K562 (cell line): ENCODE results near the gene HPD. TPM values are rescaled to one million over a fixed set of nuclear protein-coding genes. Genes with fewer than 3 reads are reported as not detected.

Experiments used
- CEBPG ChIP-seq, 3 experiments: fragments of 200-800 bp in 1 of 3; sonication (Bioruptor generic) in 1 of 3; sonication (generic) in 1 of 3; formaldehyde crosslinking in 1 of 3; IDR thresholded peaks in 2 of 3; conservative IDR thresholded peaks in 1 of 3; 2 replicates each; pipeline versions ENCODE4 v1.6.1 to v1.8.0; 2016 to 2022; ENCODE audit warnings: missing compliant biosample characterization in 2 of 3, missing genetic modification characterization in 2 of 3, mild to moderate bottlenecking in 1 of 3, missing genetic modification reagents in 1 of 3
- CHD2 ChIP-seq: IDR thresholded peaks from 2 replicates; pipeline ENCODE4 v1.6.1; 2011; ENCODE audit warnings: low read depth, low read length
- CREB1 ChIP-seq, 2 experiments: sonication (generic) in 1 of 2; formaldehyde crosslinking in 1 of 2; IDR thresholded peaks; 2 replicates each; pipeline versions ENCODE4 v1.6.1 to v1.8.0; 2012 to 2022; ENCODE audit warnings: inconsistent platforms in 1 of 2, mild to moderate bottlenecking in 1 of 2, missing genetic modification reagents in 1 of 2, moderate library complexity in 1 of 2
- DIDO1 ChIP-seq: fragments of 450-650 bp; IDR thresholded peaks from 2 replicates; pipeline ENCODE4 v1.6.1; 2016; ENCODE audit warnings: low read depth, missing biosample characterization, missing genetic modification characterization
- HNRNPL ChIP-seq: fragments of 200-400 bp; formaldehyde crosslinking; IDR thresholded peaks from 2 replicates; pipeline ENCODE4 v1.6.1; 2017; ENCODE audit warnings: low read depth, mild to moderate bottlenecking, low read length
- JUN ChIP-seq, 2 experiments: sonication (generic) in 1 of 2; formaldehyde crosslinking in 1 of 2; IDR thresholded peaks; 2 replicates each; pipeline versions ENCODE4 v1.6.1 to v1.8.0; 2012 to 2022; ENCODE audit warnings: borderline replicate concordance in 2 of 2, mild to moderate bottlenecking in 2 of 2, improper control_type of control experiment in 1 of 2, low read depth in 1 of 2, low read length in 1 of 2, missing genetic modification reagents in 1 of 2
- KAT8 ChIP-seq: fragments of 450-650 bp; IDR thresholded peaks from 2 replicates; pipeline ENCODE4 v1.6.1; 2016; ENCODE audit warnings: low read depth, mild to moderate bottlenecking
- KLF1 ChIP-seq: fragments of 450-650 bp; IDR thresholded peaks from 2 replicates; pipeline ENCODE4 v1.6.1; 2016; ENCODE audit warnings: missing genetic modification characterization, missing compliant biosample characterization
- NFATC3 ChIP-seq: fragments of 450-650 bp; IDR thresholded peaks from 2 replicates; pipeline ENCODE4 v1.6.1; 2017; ENCODE audit warnings: mild to moderate bottlenecking
- PML ChIP-seq: IDR thresholded peaks from 2 replicates; pipeline ENCODE4 v1.6.1; 2012; ENCODE audit warnings: low read length, inconsistent platforms
- RBM39 ChIP-seq: fragments of 200-400 bp; formaldehyde crosslinking; optimal IDR thresholded peaks from 2 replicates; pipeline ENCODE3; 2018; ENCODE audit warnings: low read depth, low read length
- RNF2 ChIP-seq: sonication (generic); IDR thresholded peaks from 2 replicates; pipeline ENCODE4 v1.6.1; 2016
- SAP30 ChIP-seq: fragments of 200-600 bp; sonication (generic); IDR thresholded peaks from 2 replicates; pipeline ENCODE4 v1.6.1; 2012; ENCODE audit warnings: borderline replicate concordance, low read depth, mild to moderate bottlenecking, moderate library complexity, low read length, control low read depth, inconsistent platforms; ENCODE audit not compliant: insufficient read depth, poor library complexity, severe bottlenecking
- SMARCC2 ChIP-seq: fragments of 450-650 bp; IDR thresholded peaks from 2 replicates; pipeline ENCODE4 v1.6.1; 2017; ENCODE audit warnings: antibody characterized with exemption, moderate library complexity, mild to moderate bottlenecking, low read depth
- SP2 ChIP-seq: IDR thresholded peaks from 2 replicates; pipeline ENCODE4 v1.6.1; 2011; ENCODE audit warnings: mild to moderate bottlenecking, low read depth, low read length, moderate library complexity; ENCODE audit not compliant: poor library complexity, severe bottlenecking; ENCODE audit errors: extremely low read depth
- ZEB2 ChIP-seq: fragments of 450-650 bp; IDR thresholded peaks from 2 replicates; pipeline ENCODE4 v1.6.1; 2016
- ZFPM2 ChIP-seq: fragments of 250-450 bp; sonication (Bioruptor Pico); IDR thresholded peaks from 2 replicates; pipeline ENCODE4 v1.5.1; 2022; ENCODE audit warnings: mild to moderate bottlenecking
- ZNF184 ChIP-seq: sonication (generic); formaldehyde crosslinking; IDR thresholded peaks from 2 replicates; pipeline ENCODE4 v1.5.0; 2020; ENCODE audit warnings: missing genetic modification reagents
- ZNF232 ChIP-seq: sonication (generic); formaldehyde crosslinking; IDR thresholded peaks from 2 replicates; pipeline ENCODE4 v1.8.0; 2022; ENCODE audit warnings: mild to moderate bottlenecking, missing genetic modification reagents
- polyA plus RNA-seq, 8 experiments: library from polyadenylated mRNA; depleted of rRNA in 4 of 8; stranded (reverse) in 5 of 8; unstranded in 3 of 8; fragments of >200 nt; fragmentation: Nextera tagmentation in 2 of 8; fragmentation: Illumina TruSeq in 1 of 8; extraction: Ambion mirVana in 2 of 8; extraction: Trizol in 1 of 8; gene quantifications; 2 replicates each; pipeline versions ENCODE4 v1.2.1 to v1.2.3, GENCODE V29; 2011 to 2014; ENCODE audit warnings: inconsistent platforms in 1 of 8, missing spikeins in 1 of 8
- total RNA-seq, 7 experiments: library from RNA; depleted of rRNA in 6 of 7; stranded (reverse); fragments of >200 nt in 6 of 7; fragmentation: Illumina TruSeq in 2 of 7; extraction: Trizol in 2 of 7; gene quantifications; 2 replicates each; pipeline versions ENCODE4 v1.2.1 to v1.2.3, GENCODE V29; 2011 to 2021; ENCODE audit warnings: low replicate concordance in 1 of 7
- TF ChIP-seq, protein P1 (sequence below): fragments of 450-650 bp; IDR thresholded peaks from 2 replicates; pipeline ENCODE4 v1.7.1; 2018; ENCODE audit warnings: mild to moderate bottlenecking, low read depth; ENCODE audit not compliant: partially characterized antibody
- TF ChIP-seq, protein P2 (sequence below): fragments of 450-650 bp; formaldehyde crosslinking; IDR thresholded peaks from 2 replicates; pipeline ENCODE4 v1.4.0; 2022; ENCODE audit warnings: missing genetic modification characterization
- TF ChIP-seq, protein P3 (sequence below): IDR thresholded peaks from 2 replicates; pipeline ENCODE4 v1.6.1; 2014; ENCODE audit warnings: antibody characterized with exemption

The HPD gene
- total and polyA plus RNA-seq, 9 of the 15 experiments (the other 6 are each of a cell fraction or from before 2014, with no cell fraction given), result 0.06 to 0.29 (median 0.07) TPM; not detected in 4

GRCh38 chr12:121799842-121800693 lies 58.6 kb downstream of the HPD start (continued):
- TF ChIP-seq, protein P1, sequence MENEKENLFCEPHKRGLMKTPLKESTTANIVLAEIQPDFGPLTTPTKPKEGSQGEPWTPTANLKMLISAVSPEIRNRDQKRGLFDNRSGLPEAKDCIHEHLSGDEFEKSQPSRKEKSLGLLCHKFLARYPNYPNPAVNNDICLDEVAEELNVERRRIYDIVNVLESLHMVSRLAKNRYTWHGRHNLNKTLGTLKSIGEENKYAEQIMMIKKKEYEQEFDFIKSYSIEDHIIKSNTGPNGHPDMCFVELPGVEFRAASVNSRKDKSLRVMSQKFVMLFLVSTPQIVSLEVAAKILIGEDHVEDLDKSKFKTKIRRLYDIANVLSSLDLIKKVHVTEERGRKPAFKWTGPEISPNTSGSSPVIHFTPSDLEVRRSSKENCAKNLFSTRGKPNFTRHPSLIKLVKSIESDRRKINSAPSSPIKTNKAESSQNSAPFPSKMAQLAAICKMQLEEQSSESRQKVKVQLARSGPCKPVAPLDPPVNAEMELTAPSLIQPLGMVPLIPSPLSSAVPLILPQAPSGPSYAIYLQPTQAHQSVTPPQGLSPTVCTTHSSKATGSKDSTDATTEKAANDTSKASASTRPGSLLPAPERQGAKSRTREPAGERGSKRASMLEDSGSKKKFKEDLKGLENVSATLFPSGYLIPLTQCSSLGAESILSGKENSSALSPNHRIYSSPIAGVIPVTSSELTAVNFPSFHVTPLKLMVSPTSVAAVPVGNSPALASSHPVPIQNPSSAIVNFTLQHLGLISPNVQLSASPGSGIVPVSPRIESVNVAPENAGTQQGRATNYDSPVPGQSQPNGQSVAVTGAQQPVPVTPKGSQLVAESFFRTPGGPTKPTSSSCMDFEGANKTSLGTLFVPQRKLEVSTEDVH, result no peak
- no peak for TF ChIP-seq NFATC3
- TF ChIP-seq DIDO1 (tag), result no peak
- no peak; the same call in 1 of the 2 replicates for TF ChIP-seq CHD2
- no peak for TF ChIP-seq RBM39
- 0 out of 2 replicates have a peak, but pooled peaks have one; percentile 38 for TF ChIP-seq ZNF232 (CRISPR knock-in tag)
- TF ChIP-seq SAP30, result no peak
- TF ChIP-seq, protein P2, sequence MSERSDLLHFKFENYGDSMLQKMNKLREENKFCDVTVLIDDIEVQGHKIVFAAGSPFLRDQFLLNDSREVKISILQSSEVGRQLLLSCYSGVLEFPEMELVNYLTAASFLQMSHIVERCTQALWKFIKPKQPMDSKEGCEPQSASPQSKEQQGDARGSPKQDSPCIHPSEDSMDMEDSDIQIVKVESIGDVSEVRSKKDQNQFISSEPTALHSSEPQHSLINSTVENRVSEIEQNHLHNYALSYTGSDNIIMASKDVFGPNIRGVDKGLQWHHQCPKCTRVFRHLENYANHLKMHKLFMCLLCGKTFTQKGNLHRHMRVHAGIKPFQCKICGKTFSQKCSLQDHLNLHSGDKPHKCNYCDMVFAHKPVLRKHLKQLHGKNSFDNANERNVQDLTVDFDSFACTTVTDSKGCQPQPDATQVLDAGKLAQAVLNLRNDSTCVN (CRISPR knock-in tag), result no peak
- TF ChIP-seq KAT8, result no peak
- TF ChIP-seq ZNF184 (CRISPR knock-in tag), result no peak
- TF ChIP-seq HNRNPL, result peak; percentile 71; the same call in 1 of the 2 replicates
- TF ChIP-seq KLF1, result no peak
- no peak for TF ChIP-seq ZFPM2 (CRISPR knock-in tag)
- peak; percentile 50; the same call in 1 of the 2 replicates for TF ChIP-seq JUN (IDR thresholded peaks at IDR 0.05; ENCODE audit: borderline replicate concordance, low read depth, low read length)
- TF ChIP-seq JUN (CRISPR knock-in tag; IDR thresholded peaks at IDR 0.05; ENCODE audit: borderline replicate concordance), result no peak
- TF ChIP-seq, protein P3, sequence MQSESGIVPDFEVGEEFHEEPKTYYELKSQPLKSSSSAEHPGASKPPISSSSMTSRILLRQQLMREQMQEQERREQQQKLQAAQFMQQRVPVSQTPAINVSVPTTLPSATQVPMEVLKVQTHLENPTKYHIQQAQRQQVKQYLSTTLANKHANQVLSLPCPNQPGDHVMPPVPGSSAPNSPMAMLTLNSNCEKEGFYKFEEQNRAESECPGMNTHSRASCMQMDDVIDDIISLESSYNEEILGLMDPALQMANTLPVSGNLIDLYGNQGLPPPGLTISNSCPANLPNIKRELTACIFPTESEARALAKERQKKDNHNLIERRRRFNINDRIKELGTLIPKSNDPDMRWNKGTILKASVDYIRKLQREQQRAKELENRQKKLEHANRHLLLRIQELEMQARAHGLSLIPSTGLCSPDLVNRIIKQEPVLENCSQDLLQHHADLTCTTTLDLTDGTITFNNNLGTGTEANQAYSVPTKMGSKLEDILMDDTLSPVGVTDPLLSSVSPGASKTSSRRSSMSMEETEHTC, result peak; percentile 30; the same call in 1 of the 2 replicates
- no peak for TF ChIP-seq SP2
- peak; percentile 40; the same call in 1 of the 2 replicates for TF ChIP-seq SMARCC2
- TF ChIP-seq PML, result 0 out of 2 replicates have a peak, but pooled peaks have one; percentile 36
- TF ChIP-seq ZEB2, result no peak
- TF ChIP-seq CEBPG (CRISPR knock-in tag; IDR thresholded peaks at IDR 0.05), result no peak
- no peak for TF ChIP-seq CEBPG (tag; conservative IDR thresholded peaks at IDR 0.05 in 1 of 2, IDR thresholded peaks at IDR 0.05 in 1 of 2)
- TF ChIP-seq RNF2, result peak; percentile 65; the same call in 1 of the 2 replicates
- peak; percentile 67; the same call in 1 of the 2 replicates for TF ChIP-seq CREB1 (IDR thresholded peaks at IDR 0.05)
- no peak; the same call in 1 of the 2 replicates for TF ChIP-seq CREB1 (CRISPR knock-in tag; IDR thresholded peaks at IDR 0.05)
